Activated CD4-positive, alpha-beta memory T cell treated with anti-CD3 and anti-CD28 coated beads, Interleukin-2, amount 10 ng/mL, durations not matched to agents 7 days and 5 days (primary cell): ENCODE measurements around the gene SPINT2. TPM values are rescaled to one million over a fixed set of nuclear protein-coding genes. Genes with fewer than 3 reads are reported as not detected.
A peak's percentile ranks its signal among the peaks of the same experiment; 100 is the strongest.
"Not testable (repeated sequence)": the region's sequence is repeated elsewhere in the genome, so short reads cannot be mapped to it uniquely, and the experiment has no call there.

Experiments used
- CTCF ChIA-PET: fragments of 350-600 bp; sonication (Branson Sonifier 250); formaldehyde crosslinking; loops from one replicate; lab custom pipeline; 2021; ENCODE audit warnings: antibody characterized with exemption, inconsistent platforms; lab: Charles Lee
- POLR2A ChIA-PET: fragments of 350-600 bp; sonication (Branson Sonifier 250); formaldehyde crosslinking; loops from one replicate; lab custom pipeline; 2021; ENCODE audit warnings: antibody characterized with exemption; lab: Charles Lee
- DNase-seq: peaks from one replicate; pipeline ENCODE4 v3.0.0-alpha.2; 2020
- H3K27ac Mint-ChIP-seq: one replicate; pipeline ENCODE4 v1.8.0; 2021; ENCODE audit warnings: mild to moderate bottlenecking, mixed read lengths
- H3K27me3 Mint-ChIP-seq: one replicate; pipeline ENCODE4 v1.8.0; 2021; ENCODE audit warnings: mixed read lengths
- H3K36me3 Mint-ChIP-seq: one replicate; pipeline ENCODE4 v1.8.0; 2021; ENCODE audit warnings: low read depth, mixed read lengths
- H3K4me1 Mint-ChIP-seq: one replicate; pipeline ENCODE4 v1.8.0; 2021; ENCODE audit warnings: mixed read lengths
- H3K4me3 Mint-ChIP-seq: one replicate; pipeline ENCODE4 v1.8.0; 2021; ENCODE audit warnings: mild to moderate bottlenecking, mixed read lengths
- H3K9me3 Mint-ChIP-seq: one replicate; pipeline ENCODE4 v1.8.0; 2021; ENCODE audit warnings: mixed read lengths
- total RNA-seq, 2 experiments: library from RNA; stranded (reverse); gene quantifications; one replicate each; pipeline ENCODE4 v1.2.3, GENCODE V29; 2021

Gene SPINT2
- 1 to 10 TPM; 7.3 to 8.0 TPM for total RNA-seq

GRCh38 chr19:38264486-38265212 lies at the start of gene SPINT2:
SPINT2 (plus strand) TSS chr19:38264573; CDS start chr19:38264893, 320 bp downstream.
- CTCF ChIA-PET: interaction anchor here (1.1 kb wide), 1 partner anchor 30 kb away, joined by 9 read pairs; no protein-coding TSS in a partner anchor
- Mint-ChIP-seq H3K36me3 (no peaks in the 10 kb centered on the region), H3K4me1 (peaks cover 17% of the 10 kb centered on the region), H3K27me3 (peaks cover 6% of the 10 kb centered on the region), H3K4me3 (peak within 1 kb of the TSS; percentile 67), H3K27ac (peak within 1 kb of the TSS; percentile 50), H3K9me3 (no peaks in the 10 kb centered on the region)
- POLR2A ChIA-PET: interaction anchor here (1.2 to 1.4 kb wide), 4 partner anchors 17 to 110 kb away, joined by 3 to 6 read pairs (median 4); partner anchors contain the start of genes CATSPERG and PSMD8
- DNase-seq: no peak

GRCh38 chr19:38216785-38217641 lies 47.4 kb upstream of the SPINT2 start:
- Mint-ChIP-seq H3K27me3 (peaks cover 31% of the 10 kb centered on the region), H3K9me3 (no peaks in the 10 kb centered on the region), H3K27ac (no peak overlapping the region), H3K4me1 (peaks cover 16% of the 10 kb centered on the region), H3K4me3 (no peak overlapping the region), H3K36me3 (no peaks in the 10 kb centered on the region)
- ChIA-PET CTCF (interaction anchor here (0.8 kb wide), 1 partner anchor 9 kb away, joined by 3 read pairs; no protein-coding TSS in a partner anchor), POLR2A (no interaction called here)
- no peak for DNase-seq

GRCh38 chr19:38218204-38218603 lies 46.2 kb upstream of the SPINT2 start:
- Mint-ChIP-seq H3K27me3 (peaks cover 36% of the 10 kb centered on the region), H3K36me3 (peaks cover 3% of the 10 kb centered on the region)

GRCh38 chr19:38219221-38219620 lies 45.2 kb upstream of the SPINT2 start:
- Mint-ChIP-seq H3K27me3 (peaks cover 39% of the 10 kb centered on the region), H3K9me3 (no peaks in the 10 kb centered on the region), H3K27ac (no peak overlapping the region), H3K4me3 (no peak overlapping the region), H3K36me3 (peaks cover 4% of the 10 kb centered on the region), H3K4me1 (peaks cover 13% of the 10 kb centered on the region)
- ChIA-PET POLR2A (no interaction called here), CTCF (no interaction called here)
- DNase-seq: no peak

More at GRCh38 chr19:38218204-38218603, 46.2 kb upstream of the SPINT2 start:
- DNase-seq: no peak
- POLR2A ChIA-PET: no interaction called here
- Mint-ChIP-seq H3K27ac (no peak overlapping the region), H3K4me3 (no peak overlapping the region), H3K9me3 (no peaks in the 10 kb centered on the region), H3K4me1 (peaks cover 19% of the 10 kb centered on the region)
- CTCF ChIA-PET: no interaction called here

- Mint-ChIP-seq H3K27ac (no peak overlapping the region), H3K4me1 (peaks cover 13% of the 10 kb centered on the region), H3K9me3 (no peaks in the 10 kb centered on the region), H3K36me3 (peaks cover 7% of the 10 kb centered on the region), H3K27me3 (peaks cover 45% of the 10 kb centered on the region), H3K4me3 (no peak overlapping the region)
- POLR2A ChIA-PET: no interaction called here
- CTCF ChIA-PET: interaction anchor here (1.0 kb wide), 1 partner anchor 12 kb away, joined by 5 read pairs; no protein-coding TSS in a partner anchor
- DNase-seq: no peak
Observed at GRCh38 chr19:38221421-38221820, 43.0 kb upstream of the SPINT2 start.

GRCh38 chr19:38221919-38222830 lies 42.2 kb upstream of the SPINT2 start:
- POLR2A ChIA-PET: no interaction called here
- no peak overlapping the region for H3K4me3 Mint-ChIP-seq
- H3K27me3 Mint-ChIP-seq: peaks cover 52% of the 10 kb centered on the region
- no peaks in the 10 kb centered on the region for H3K9me3 Mint-ChIP-seq
- DNase-seq: no peak
- H3K27ac Mint-ChIP-seq: no peak overlapping the region
- peaks cover 7% of the 10 kb centered on the region for H3K36me3 Mint-ChIP-seq
- H3K4me1 Mint-ChIP-seq: peaks cover 13% of the 10 kb centered on the region
- CTCF ChIA-PET: interaction anchor here (1.0 kb wide), 1 partner anchor 11 kb away, joined by 5 read pairs; no protein-coding TSS in a partner anchor

GRCh38 chr19:38223119-38223523 lies 41.3 kb upstream of the SPINT2 start:
- H3K36me3 Mint-ChIP-seq: peaks cover 7% of the 10 kb centered on the region
- H3K4me1 Mint-ChIP-seq: peaks cover 16% of the 10 kb centered on the region
- peaks cover 61% of the 10 kb centered on the region for H3K27me3 Mint-ChIP-seq
- H3K9me3 Mint-ChIP-seq: no peaks in the 10 kb centered on the region
- no peak for DNase-seq
- ChIA-PET CTCF (no interaction called here), POLR2A (no interaction called here)
- no peak overlapping the region for H3K27ac Mint-ChIP-seq
- peak overlapping the region; percentile 1 for H3K4me3 Mint-ChIP-seq

GRCh38 chr19:38223617-38224013 lies 40.8 kb upstream of the SPINT2 start:
- H3K27ac Mint-ChIP-seq: no peak overlapping the region
- H3K9me3 Mint-ChIP-seq: no peaks in the 10 kb centered on the region
- H3K36me3 Mint-ChIP-seq: peaks cover 7% of the 10 kb centered on the region
- peaks cover 59% of the 10 kb centered on the region for H3K27me3 Mint-ChIP-seq
- ChIA-PET CTCF (no interaction called here), POLR2A (no interaction called here)
- peak overlapping the region; percentile 1 for H3K4me3 Mint-ChIP-seq
- DNase-seq: no peak
- H3K4me1 Mint-ChIP-seq: peaks cover 16% of the 10 kb centered on the region

- Mint-ChIP-seq H3K9me3 (no peaks in the 10 kb centered on the region), H3K36me3 (peaks cover 7% of the 10 kb centered on the region), H3K4me3 (peak within 1 kb of the TSS; percentile 64), H3K27ac (no peak within 1 kb of the TSS), H3K27me3 (peaks cover 60% of the 10 kb centered on the region), H3K4me1 (peaks cover 19% of the 10 kb centered on the region)
- ChIA-PET CTCF (interaction anchor here (0.7 to 1.9 kb wide), 4 partner anchors 109 to 325 kb away, joined by 3 to 13 read pairs (median 4); no protein-coding TSS in a partner anchor), POLR2A (no interaction called here)
- DNase-seq: peak; percentile 52
Observed at GRCh38 chr19:38224014-38224862, 40.1 kb upstream of the SPINT2 start, which contains the start of gene DPF1. DPF1 (minus strand) TSS chr19:38224222; CDS start chr19:38224142, 80 bp downstream.

GRCh38 chr19:38224863-38225218 lies 39.5 kb upstream of the SPINT2 start:
- Mint-ChIP-seq H3K4me1 (peaks cover 19% of the 10 kb centered on the region), H3K27me3 (peaks cover 61% of the 10 kb centered on the region), H3K4me3 (peak overlapping the region; percentile 64)
- POLR2A ChIA-PET, DNase-seq, H3K9me3 Mint-ChIP-seq, H3K27ac Mint-ChIP-seq, H3K36me3 Mint-ChIP-seq: not testable (repeated sequence)
- CTCF ChIA-PET: interaction anchor here (0.7 to 1.9 kb wide), 9 partner anchors 10 to 326 kb away, joined by 3 to 13 read pairs (median 4); partner anchors contain the start of genes FAM98C and SIPA1L3

- Mint-ChIP-seq H3K27ac (no peak overlapping the region), H3K4me3 (no peak overlapping the region), H3K36me3 (peaks cover 7% of the 10 kb centered on the region), H3K27me3 (peaks cover 62% of the 10 kb centered on the region), H3K4me1 (peaks cover 19% of the 10 kb centered on the region), H3K9me3 (no peaks in the 10 kb centered on the region)
- no peak for DNase-seq
- ChIA-PET POLR2A (no interaction called here), CTCF (interaction anchor here (0.6 to 1.1 kb wide), 4 partner anchors 16 to 325 kb away, joined by 3 to 4 read pairs (median 4); no protein-coding TSS in a partner anchor)
Observed at GRCh38 chr19:38227287-38228004, 36.9 kb upstream of the SPINT2 start.
